ENCODE measurements around the gene ARHGAP26. TPM values are rescaled to one million over a fixed set of nuclear protein-coding genes. Genes with fewer than 3 reads are reported as not detected.
"Not testable (repeated sequence)": the region's sequence is repeated elsewhere in the genome, so short reads cannot be mapped to it uniquely, and the experiment has no call there.

Gene ARHGAP26
- total RNA-seq, 4 donors from 2014 or later, result 11.0 to 23.3 (median 14.3) TPM

DNA sequence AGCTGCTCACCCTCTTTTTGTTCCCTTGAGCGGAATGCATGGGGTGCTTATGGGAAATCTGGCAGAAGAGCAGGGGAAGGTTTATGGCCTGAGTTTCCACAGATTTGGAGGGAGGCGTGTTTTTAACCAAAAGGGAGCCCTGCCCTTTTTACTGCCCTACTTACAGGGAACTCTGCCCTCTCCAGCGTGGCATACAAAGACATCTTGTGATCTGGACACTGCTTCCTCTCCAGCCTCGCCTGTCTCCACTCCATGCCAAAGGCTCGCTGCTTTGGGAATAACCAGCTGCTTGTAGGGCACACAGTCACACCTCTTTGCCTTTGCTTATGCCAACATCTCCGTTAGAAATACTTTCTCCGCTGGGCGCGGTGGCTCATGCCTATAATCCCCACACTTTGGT lies 314.2 kb downstream of the ARHGAP26 start:
- 53 to 57% methylated on average over 9 of the region's 9 CpGs for WGBS, 2 donors
- intact Hi-C loops (cut with DNase I; ENCODE audit: low total_unique reads), result no loop called here

DNA sequence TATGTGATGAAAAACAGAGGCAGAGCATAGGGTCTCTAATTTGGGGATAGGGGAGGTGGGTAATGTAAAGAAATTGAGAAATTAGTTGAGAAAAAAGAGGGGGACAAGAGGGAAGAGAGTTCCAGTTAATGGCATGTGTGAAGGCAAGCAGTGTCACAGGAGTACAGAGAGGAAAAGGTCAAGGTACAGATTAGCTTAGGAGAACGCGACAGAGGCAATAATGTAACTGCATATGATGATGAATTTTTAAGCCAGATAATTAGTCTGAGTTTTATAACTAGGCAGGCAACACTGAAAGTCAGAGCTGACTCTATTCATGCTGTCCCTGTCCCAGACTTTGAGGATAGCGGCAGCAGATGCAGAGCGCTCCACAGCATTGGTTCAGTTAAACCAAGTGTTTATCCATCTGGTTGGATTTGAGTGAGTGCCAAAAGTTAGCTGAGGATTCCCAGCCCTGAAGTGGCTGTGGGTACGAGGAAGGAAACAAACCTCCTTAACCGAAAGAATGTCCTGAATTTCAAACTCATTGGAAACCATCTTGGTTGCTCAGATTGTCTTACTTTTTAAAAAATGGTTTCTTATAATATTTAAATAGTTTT lies 315.2 kb downstream of the ARHGAP26 start:
- TF ChIP-seq, protein P1, sequence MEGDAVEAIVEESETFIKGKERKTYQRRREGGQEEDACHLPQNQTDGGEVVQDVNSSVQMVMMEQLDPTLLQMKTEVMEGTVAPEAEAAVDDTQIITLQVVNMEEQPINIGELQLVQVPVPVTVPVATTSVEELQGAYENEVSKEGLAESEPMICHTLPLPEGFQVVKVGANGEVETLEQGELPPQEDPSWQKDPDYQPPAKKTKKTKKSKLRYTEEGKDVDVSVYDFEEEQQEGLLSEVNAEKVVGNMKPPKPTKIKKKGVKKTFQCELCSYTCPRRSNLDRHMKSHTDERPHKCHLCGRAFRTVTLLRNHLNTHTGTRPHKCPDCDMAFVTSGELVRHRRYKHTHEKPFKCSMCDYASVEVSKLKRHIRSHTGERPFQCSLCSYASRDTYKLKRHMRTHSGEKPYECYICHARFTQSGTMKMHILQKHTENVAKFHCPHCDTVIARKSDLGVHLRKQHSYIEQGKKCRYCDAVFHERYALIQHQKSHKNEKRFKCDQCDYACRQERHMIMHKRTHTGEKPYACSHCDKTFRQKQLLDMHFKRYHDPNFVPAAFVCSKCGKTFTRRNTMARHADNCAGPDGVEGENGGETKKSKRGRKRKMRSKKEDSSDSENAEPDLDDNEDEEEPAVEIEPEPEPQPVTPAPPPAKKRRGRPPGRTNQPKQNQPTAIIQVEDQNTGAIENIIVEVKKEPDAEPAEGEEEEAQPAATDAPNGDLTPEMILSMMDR (IDR thresholded peaks at IDR 0.05), result no peak
- no peak for TF ChIP-seq POLR2A (IDR thresholded peaks at IDR 0.05)
- H3K4me3 ChIP-seq (ENCODE audit: low read depth, poor library complexity, severe bottlenecking), result no peak overlapping the region
- 87 to 90% methylated on average over 6 of the region's 6 CpGs for WGBS, 2 donors
- intact Hi-C loops (cut with DNase I; ENCODE audit: low total_unique reads), result no loop called here
- DNase-seq (ENCODE audit: low spot score in 2 of 2), result no peak

More for the DNA sequence above, 314.2 kb downstream of the ARHGAP26 start:
- DNase-seq (ENCODE audit: low spot score in 2 of 2), result no peak
- no peak overlapping the region for H3K4me3 ChIP-seq (ENCODE audit: low read depth, poor library complexity, severe bottlenecking)
- TF ChIP-seq, protein P1 (IDR thresholded peaks at IDR 0.05), result no peak
- no peak for TF ChIP-seq POLR2A (IDR thresholded peaks at IDR 0.05)

DNA sequence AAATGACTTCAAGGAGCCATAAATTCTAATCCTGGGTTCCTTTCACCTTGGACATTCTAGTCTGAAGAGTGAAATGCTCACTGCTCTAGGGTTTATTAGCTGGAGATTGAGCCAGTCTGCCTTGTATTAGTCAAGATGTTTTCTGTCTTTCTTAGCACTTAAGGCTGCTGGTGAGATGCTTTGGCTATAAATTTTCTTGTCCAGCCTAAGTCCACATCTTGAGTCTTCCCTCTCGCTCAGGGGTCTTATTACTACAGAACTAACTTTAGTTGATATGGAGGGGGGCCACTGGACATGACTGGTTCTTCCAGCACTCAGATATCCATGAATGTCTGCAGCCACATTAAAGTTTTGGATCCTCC lies 316.4 kb downstream of the ARHGAP26 start:
- no peak overlapping the region for H3K4me3 ChIP-seq (ENCODE audit: low read depth, poor library complexity, severe bottlenecking)
- 75 to 100% methylated on average over 1 of the region's 1 CpG for WGBS, 2 donors
- intact Hi-C loops (cut with DNase I; ENCODE audit: low total_unique reads), result no loop called here
- no peak for TF ChIP-seq POLR2A (IDR thresholded peaks at IDR 0.05)
- TF ChIP-seq, protein P1 (IDR thresholded peaks at IDR 0.05), result no peak
- no peak for DNase-seq (ENCODE audit: low spot score in 2 of 2)

DNA sequence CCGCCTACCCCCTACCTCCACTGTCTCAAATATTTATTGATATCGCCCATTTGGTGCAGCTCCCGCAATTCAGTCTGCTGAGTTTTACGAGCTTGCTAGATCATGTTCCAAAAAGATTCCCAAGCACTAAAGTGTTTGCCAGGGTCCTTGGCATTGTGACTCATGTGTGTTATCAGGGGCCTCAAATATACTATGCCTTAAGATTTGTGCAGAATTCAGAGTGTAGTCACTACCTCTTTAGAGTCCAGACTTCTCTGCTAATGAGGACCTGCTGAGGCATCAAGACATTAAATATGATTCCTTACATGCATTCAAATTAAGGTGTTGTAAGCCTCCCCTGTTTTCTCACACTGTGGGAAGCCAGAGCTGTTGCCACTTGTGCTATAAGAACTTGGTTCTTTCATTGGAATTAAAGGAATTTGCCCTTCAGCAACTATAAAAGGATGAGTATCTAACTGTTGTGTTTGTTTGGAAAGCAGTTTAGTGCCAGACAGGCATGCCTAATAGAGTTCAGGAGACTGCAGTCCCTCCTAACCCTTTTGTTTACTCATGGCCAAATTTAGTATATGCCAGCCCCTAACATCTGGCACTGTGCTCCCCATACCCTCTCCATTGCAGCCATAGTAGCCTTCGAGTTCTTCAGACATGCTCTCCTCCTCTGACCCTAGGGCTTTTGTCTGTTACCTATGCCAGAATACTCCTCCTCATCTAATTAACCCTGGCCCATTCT lies 316.9 kb downstream of the ARHGAP26 start:
- 32 to 52% methylated on average over 5 of the region's 5 CpGs for WGBS, 2 donors
- no peak for TF ChIP-seq POLR2A (IDR thresholded peaks at IDR 0.05)
- TF ChIP-seq, protein P1 (IDR thresholded peaks at IDR 0.05), result no peak
- no peak for DNase-seq (ENCODE audit: low spot score in 2 of 2)
- no peak overlapping the region for H3K4me3 ChIP-seq (ENCODE audit: low read depth, poor library complexity, severe bottlenecking)
- intact Hi-C loops (cut with DNase I; ENCODE audit: low total_unique reads), result no loop called here

DNA sequence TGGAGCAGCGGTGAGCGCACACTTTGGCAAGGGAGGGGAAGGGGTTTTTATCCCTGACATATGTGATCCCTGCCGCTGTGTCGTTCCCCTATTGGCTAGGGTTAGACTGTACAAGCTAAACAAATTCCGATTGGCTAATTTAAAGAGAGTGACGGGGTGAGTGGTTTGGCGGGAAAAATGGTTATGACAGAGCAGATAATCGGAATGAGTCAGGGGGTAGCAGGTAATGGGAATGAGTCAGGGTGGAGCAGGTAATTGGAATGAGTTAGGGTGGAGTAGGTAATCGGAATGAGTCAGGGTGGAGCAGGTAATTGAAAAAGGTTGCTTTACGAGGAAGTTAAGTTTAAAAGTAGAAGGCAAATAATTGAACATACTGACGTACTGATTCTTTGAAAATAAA lies 318.5 kb downstream of the ARHGAP26 start:
- intact Hi-C loops (cut with DNase I; ENCODE audit: low total_unique reads); H3K4me3 ChIP-seq (ENCODE audit: low read depth, poor library complexity, severe bottlenecking); DNase-seq (ENCODE audit: low spot score in 2 of 2): not testable (repeated sequence)
- 83 to 87% methylated on average over 11 of the region's 11 CpGs for WGBS, 2 donors

DNA sequence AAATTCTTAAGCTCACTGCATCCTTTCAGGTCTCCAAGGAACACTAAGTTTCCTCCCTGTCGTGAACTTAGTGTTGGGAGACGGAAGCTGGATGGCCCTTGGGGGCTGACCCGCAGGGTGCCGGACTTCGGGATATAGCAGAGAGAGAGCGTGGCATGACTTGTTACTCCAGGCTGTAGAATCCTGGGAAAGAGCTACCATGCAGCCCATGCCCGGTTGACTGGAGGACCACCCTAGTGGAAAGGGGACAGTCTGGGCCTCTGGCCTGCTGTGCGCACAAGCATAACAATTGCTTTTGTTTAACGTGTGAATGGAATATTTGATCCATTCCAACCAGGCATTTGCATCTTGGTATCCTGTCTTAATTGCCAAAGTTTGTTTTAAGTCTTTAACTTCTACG lies 319.9 kb downstream of the ARHGAP26 start:
- WGBS, 2 donors, result 93 to 95% methylated on average over 10 of the region's 10 CpGs
- DNase-seq (ENCODE audit: low spot score in 2 of 2); intact Hi-C loops (cut with DNase I; ENCODE audit: low total_unique reads); H3K4me3 ChIP-seq (ENCODE audit: low read depth, poor library complexity, severe bottlenecking): not testable (repeated sequence)

DNA sequence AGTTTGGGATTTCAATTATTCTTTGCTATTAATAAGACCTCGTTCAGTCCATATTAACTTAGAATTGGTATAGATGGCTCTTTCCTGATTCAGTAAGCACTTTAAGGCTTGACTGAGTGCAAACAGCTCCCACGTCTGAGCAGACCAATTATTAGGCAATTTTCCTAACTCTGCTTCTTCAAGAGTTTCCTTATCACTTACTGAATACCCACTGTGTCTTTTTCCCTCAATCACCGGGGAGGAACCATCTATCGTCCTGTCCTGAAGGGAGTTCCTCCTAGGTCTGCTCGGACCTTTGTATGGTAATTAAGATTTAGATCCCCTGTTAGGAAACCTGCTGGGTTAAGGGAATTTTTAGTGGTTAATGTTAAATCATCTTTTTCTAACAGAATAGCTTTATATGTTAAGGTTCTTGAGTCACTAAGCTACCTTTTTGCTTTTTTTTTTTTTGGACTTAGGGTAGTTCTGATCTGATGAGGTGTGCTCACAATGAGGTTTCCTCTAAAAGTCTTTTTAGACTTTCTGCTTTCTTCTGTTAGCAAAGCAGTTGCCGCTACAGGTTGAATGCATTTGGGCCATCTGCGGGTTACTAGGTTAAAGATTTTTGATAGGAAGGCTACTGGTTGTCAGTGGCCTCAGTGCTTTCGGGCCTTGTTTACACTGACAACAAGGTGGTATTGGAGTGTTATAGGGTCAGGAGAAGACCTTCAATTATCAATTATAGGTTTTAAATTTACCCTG lies 322.7 kb downstream of the ARHGAP26 start:
- DNase-seq (ENCODE audit: low spot score in 2 of 2); H3K4me3 ChIP-seq (ENCODE audit: low read depth, poor library complexity, severe bottlenecking); intact Hi-C loops (cut with DNase I; ENCODE audit: low total_unique reads): not testable (repeated sequence)
- 91 to 96% methylated on average over 8 of the region's 8 CpGs for WGBS, 2 donors

Data from lower leg skin (tissue), 4 donors.